B cell (primary cell): ENCODE results near the gene FAM222A.

Experiments used
- EZH2 ChIP-seq: IDR thresholded peaks from 2 replicates; pipeline ENCODE4 v1.6.1; 2012; ENCODE audit warnings: borderline replicate concordance, low read depth, mild to moderate bottlenecking, moderate library complexity, low read length; ENCODE audit not compliant: insufficient read depth, poor library complexity, severe bottlenecking
- TF ChIP-seq, protein P1 (sequence below): fragments of 200-600 bp; IDR thresholded peaks from one replicate; pipeline ENCODE4 v1.8.0; 2022; ENCODE audit warnings: antibody characterized with exemption, mild to moderate bottlenecking

DNA sequence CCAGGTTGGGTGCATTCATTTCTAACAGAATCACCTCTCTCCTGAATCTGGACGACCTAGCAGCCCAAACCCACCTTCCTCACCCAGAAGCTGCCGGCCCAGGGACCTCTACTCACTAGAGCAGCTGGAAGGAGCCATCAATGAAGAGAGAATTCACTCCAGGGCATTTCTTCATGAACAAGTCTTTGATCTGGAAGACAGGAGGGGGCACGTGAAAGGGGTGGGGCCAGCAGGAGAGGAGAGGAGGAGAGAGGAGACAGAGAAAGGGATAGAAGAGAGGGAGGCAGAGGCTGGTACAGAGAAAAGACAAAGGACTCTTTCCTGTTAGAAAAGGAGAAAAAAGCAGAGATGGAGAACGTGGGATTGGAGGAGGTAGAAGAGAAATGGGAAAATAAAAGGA, 79.8 kb downstream of the FAM222A start:
- TF ChIP-seq, protein P1, sequence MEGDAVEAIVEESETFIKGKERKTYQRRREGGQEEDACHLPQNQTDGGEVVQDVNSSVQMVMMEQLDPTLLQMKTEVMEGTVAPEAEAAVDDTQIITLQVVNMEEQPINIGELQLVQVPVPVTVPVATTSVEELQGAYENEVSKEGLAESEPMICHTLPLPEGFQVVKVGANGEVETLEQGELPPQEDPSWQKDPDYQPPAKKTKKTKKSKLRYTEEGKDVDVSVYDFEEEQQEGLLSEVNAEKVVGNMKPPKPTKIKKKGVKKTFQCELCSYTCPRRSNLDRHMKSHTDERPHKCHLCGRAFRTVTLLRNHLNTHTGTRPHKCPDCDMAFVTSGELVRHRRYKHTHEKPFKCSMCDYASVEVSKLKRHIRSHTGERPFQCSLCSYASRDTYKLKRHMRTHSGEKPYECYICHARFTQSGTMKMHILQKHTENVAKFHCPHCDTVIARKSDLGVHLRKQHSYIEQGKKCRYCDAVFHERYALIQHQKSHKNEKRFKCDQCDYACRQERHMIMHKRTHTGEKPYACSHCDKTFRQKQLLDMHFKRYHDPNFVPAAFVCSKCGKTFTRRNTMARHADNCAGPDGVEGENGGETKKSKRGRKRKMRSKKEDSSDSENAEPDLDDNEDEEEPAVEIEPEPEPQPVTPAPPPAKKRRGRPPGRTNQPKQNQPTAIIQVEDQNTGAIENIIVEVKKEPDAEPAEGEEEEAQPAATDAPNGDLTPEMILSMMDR = no peak
- TF ChIP-seq EZH2 = no peak
